C4-2B (cell line): ENCODE results near the gene EIF3A.

Source experiments
- CTCF ChIP-seq: fragments of 450-650 bp; conservative IDR thresholded peaks from 2 replicates; pipeline ENCODE4 v1.5.1; 2017; ENCODE audit warnings: mild to moderate bottlenecking
- ZFX ChIP-seq: fragments of 450-650 bp; IDR thresholded peaks from 2 replicates; pipeline ENCODE4 v1.6.1; 2017

- TF ChIP-seq CTCF: no peak
- no peak for TF ChIP-seq ZFX
Observed at GRCh38 chr10:119125942-119126341, 45.3 kb upstream of the EIF3A start.
